ENCODE results near the gene AK5.

DNA sequence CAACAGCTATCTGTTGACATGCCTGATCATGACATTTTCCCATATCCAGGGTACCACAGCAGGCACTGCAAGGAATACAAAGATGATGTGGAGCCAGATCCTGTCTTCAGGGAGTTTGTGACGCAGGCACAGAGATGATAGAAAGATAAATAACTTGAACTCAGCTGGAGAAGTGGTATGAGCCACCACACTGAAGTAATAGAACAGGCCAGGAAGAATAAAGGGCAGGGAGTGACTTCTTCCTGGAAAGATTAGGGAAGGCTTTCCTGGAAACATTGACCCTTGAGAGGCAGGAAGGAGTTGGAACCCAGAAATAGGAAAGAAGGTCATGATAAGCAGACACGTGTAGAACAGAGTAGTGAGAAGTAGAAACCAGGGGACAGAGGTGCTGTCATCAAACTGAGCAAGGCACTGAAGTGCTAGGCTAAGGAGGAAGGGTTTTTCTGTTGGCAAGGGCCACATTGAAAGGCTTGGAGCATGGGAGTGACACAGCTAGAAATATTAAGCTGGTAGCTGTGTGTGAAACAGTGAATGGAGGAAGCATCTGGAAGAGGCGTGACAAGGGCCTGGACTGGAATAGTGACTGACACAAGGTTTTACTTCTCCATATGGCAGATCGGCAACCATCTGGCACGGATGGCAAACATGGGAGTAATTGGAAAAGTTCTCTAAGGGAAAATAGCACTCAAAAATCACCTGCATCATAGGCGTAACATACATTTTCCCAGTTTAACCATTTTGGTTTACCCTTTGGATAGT, 68.4 kb downstream of the AK5 start:
- TF ChIP-seq CTCF (IDR thresholded peaks at IDR 0.05) (no peak), POLR2A (IDR thresholded peaks at IDR 0.05) (no peak)

Measured in prostate gland (tissue), 2 donors.